Mesenchymal stem cell (in vitro differentiated cells and primary cell): Measurements from ENCODE around the gene PDE2A.
A peak's percentile ranks its signal among the peaks of the same experiment; 100 is the strongest.

Experiments
- DNase-seq: peaks from one replicate; pipeline ENCODE4 v3.0.0-alpha.2; 2013
- H2AFZ ChIP-seq: one replicate; pipeline ENCODE4 v1.6.1; 2013; ENCODE audit warnings: low read depth, mild to moderate bottlenecking, control low read depth, inconsistent platforms, low read length, moderate library complexity
- H2AK5ac ChIP-seq: 2 replicates; pipeline ENCODE4 v1.6.1; 2013; ENCODE audit warnings: low read length, moderate library complexity, mild to moderate bottlenecking, inconsistent platforms; ENCODE audit not compliant: severe bottlenecking
- H2BK120ac ChIP-seq: one replicate; pipeline ENCODE4 v1.6.1; 2013; ENCODE audit warnings: low read depth, mild to moderate bottlenecking, inconsistent platforms, low read length, moderate library complexity
- H2BK12ac ChIP-seq, 2 experiments: one replicate each; pipeline ENCODE4 v1.6.1; 2013; ENCODE audit warnings: inconsistent platforms in 2 of 2, low read length in 2 of 2, mild to moderate bottlenecking in 2 of 2, moderate library complexity in 2 of 2, control low read depth in 1 of 2
- H2BK15ac ChIP-seq: one replicate; pipeline ENCODE4 v1.6.1; 2013; ENCODE audit warnings: mild to moderate bottlenecking, low read depth, inconsistent platforms; ENCODE audit not compliant: poor library complexity, severe bottlenecking
- H2BK5ac ChIP-seq: 2 replicates; pipeline ENCODE4 v1.6.1; 2013; ENCODE audit warnings: low read depth, mild to moderate bottlenecking, low read length, control low read depth, inconsistent platforms; ENCODE audit not compliant: poor library complexity, severe bottlenecking
- H3K14ac ChIP-seq, 2 experiments: one replicate each; pipeline ENCODE4 v1.6.1; 2013; ENCODE audit warnings: inconsistent platforms in 2 of 2, low read length in 2 of 2, control low read depth in 1 of 2, mild to moderate bottlenecking in 1 of 2, moderate library complexity in 1 of 2
- H3K18ac ChIP-seq, 2 experiments: one replicate each; pipeline ENCODE4 v1.6.1; 2013; ENCODE audit warnings: inconsistent platforms in 2 of 2, low read length in 2 of 2, control low read depth in 1 of 2, low read depth in 1 of 2, mild to moderate bottlenecking in 1 of 2
- H3K23ac ChIP-seq, 2 experiments: one replicate each; pipeline ENCODE4 v1.6.1; 2013; ENCODE audit warnings: inconsistent platforms in 2 of 2, low read length in 2 of 2, mild to moderate bottlenecking in 2 of 2, moderate library complexity in 2 of 2, control low read depth in 1 of 2
- H3K27ac ChIP-seq: 2 replicates; pipeline ENCODE4 v1.5.1; 2013; ENCODE audit warnings: mild to moderate bottlenecking, moderate library complexity, low read length, control low read depth, inconsistent platforms; ENCODE audit not compliant: poor library complexity, severe bottlenecking
- H3K27me3 ChIP-seq, 2 experiments: 2 replicates each; pipeline versions ENCODE4 v1.6.1 to v1.7.0; 2013; ENCODE audit warnings: low read length in 2 of 2, mild to moderate bottlenecking in 2 of 2, moderate library complexity in 2 of 2, control low read depth in 1 of 2, inconsistent platforms in 1 of 2; ENCODE audit not compliant: control insufficient read depth in 1 of 2, insufficient read depth in 1 of 2
- H3K36me3 ChIP-seq, 2 experiments: 2 replicates each; pipeline versions ENCODE4 v1.6.1 to v1.7.0; 2013; ENCODE audit warnings: low read length in 2 of 2, control low read depth in 1 of 2, inconsistent platforms in 1 of 2, low read depth in 1 of 2, mild to moderate bottlenecking in 1 of 2; ENCODE audit not compliant: insufficient read depth in 2 of 2, control insufficient read depth in 1 of 2
- H3K4ac ChIP-seq, 2 experiments: one replicate each; pipeline ENCODE4 v1.6.1; 2013; ENCODE audit warnings: inconsistent platforms in 2 of 2, low read length in 2 of 2, mild to moderate bottlenecking in 2 of 2, moderate library complexity in 2 of 2, control low read depth in 1 of 2, low read depth in 1 of 2
- H3K4me1 ChIP-seq: 2 replicates; pipeline ENCODE4 v1.6.1; 2013; ENCODE audit warnings: low read depth, low read length, control low read depth; ENCODE audit not compliant: control insufficient read depth, insufficient read depth
- H3K4me2 ChIP-seq: 2 replicates; pipeline ENCODE4 v1.6.1; 2013; ENCODE audit warnings: low read length, mild to moderate bottlenecking, inconsistent platforms; ENCODE audit not compliant: poor library complexity, severe bottlenecking
- H3K4me3 ChIP-seq, 2 experiments: 2 replicates each; pipeline versions ENCODE4 v1.5.1 to v1.7.0; 2013; ENCODE audit warnings: low read length in 2 of 2, mild to moderate bottlenecking in 2 of 2, control low read depth in 1 of 2, low read depth in 1 of 2; ENCODE audit not compliant: insufficient read depth in 1 of 2
- H3K79me1 ChIP-seq: replicated peaks from 2 replicates; pipeline ENCODE4 v1.6.1; 2013; ENCODE audit warnings: mild to moderate bottlenecking, control low read depth, low read length, inconsistent platforms; ENCODE audit not compliant: poor library complexity, severe bottlenecking
- H3K9ac ChIP-seq: 2 replicates; pipeline ENCODE4 v1.7.0; 2013; ENCODE audit warnings: mild to moderate bottlenecking, low read length, moderate library complexity
- H3K9me3 ChIP-seq: 2 replicates; pipeline ENCODE4 v1.7.0; 2013; ENCODE audit warnings: mild to moderate bottlenecking, low read length; ENCODE audit not compliant: control insufficient read depth
- H4K8ac ChIP-seq: one replicate; pipeline ENCODE4 v1.6.1; 2013; ENCODE audit warnings: inconsistent platforms, mild to moderate bottlenecking, low read length, moderate library complexity
- H4K91ac ChIP-seq: one replicate; pipeline ENCODE4 v1.6.1; 2013; ENCODE audit warnings: mild to moderate bottlenecking, low read length, inconsistent platforms
- WGBS: methylation state at CpG from one replicate; pipeline ENCODE4 v1.1.7; 2013; ENCODE audit warnings: mixed read lengths; 5-methylcytosine and 5-hydroxymethylcytosine counted together

The PDE2A gene

DNA sequence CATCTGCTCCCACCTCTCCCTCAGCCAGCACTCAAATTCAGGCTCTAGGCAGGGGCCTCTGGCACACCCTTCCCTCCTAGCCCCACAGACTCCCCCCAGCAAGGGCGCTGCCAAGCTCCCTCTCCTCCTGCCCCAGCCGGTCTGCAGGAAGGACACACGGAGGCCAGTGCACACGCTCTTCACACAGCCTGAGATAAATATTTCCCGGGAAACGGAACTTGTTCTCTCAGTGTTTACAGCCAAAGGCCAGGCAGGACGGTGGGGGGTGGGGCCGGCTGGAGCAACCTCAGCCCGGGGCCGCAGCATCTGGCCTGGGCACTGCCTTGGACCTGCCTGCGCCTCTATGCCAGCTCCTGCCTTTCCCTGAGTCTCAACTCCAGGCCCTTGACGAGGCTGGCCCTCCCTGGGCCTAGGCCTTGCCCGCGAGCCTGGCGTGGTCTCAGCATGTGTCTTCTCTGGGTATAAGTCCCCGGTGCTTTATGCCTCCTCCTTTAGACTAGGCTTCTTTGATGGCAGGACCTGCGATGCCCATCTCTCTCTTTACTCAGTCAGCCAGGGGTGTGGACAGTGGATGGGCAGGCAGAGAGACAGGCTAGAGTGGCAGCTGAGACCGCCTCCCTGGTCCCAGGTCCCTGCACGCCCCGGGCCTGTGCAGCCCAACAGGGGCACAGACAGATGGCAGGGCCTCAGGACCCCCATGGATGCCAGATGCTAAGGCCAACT is 48.4 kb downstream of the PDE2A start:
- Histone ChIP-seq H2AFZ (peak overlapping the region; percentile 55), H3K36me3 (no peaks in the 10 kb centered on the region), H3K4me3 (no peak overlapping the region), H3K4me1 (peaks cover 6% of the 10 kb centered on the region), H2BK12ac (peak overlapping the region; percentile 97), H3K27ac (no peak overlapping the region), H3K18ac (peak overlapping the region; percentile 97 to 98), H2AK5ac (no peak overlapping the region), H3K4me2 (no peak overlapping the region), H2BK5ac (no peak overlapping the region), H3K14ac (peak overlapping the region in 1 of 2 experiments; percentile 30), H2BK15ac (peak overlapping the region; percentile 67), H3K79me1 (no peaks in the 10 kb centered on the region), H3K9ac (no peak overlapping the region), H3K9me3 (no peaks in the 10 kb centered on the region), H4K91ac (peak overlapping the region; percentile 97), H3K27me3 (peaks cover 51 to 80% of the 10 kb centered on the region in 2 experiments), H2BK120ac (peak overlapping the region; percentile 96), H3K4ac (peak overlapping the region; percentile 69 to 90), H3K23ac (no peak overlapping the region), H4K8ac (peak overlapping the region; percentile 97)
- peak; percentile 79 for DNase-seq
- 39% methylated on average over 20 of the region's 20 CpGs for WGBS

DNA sequence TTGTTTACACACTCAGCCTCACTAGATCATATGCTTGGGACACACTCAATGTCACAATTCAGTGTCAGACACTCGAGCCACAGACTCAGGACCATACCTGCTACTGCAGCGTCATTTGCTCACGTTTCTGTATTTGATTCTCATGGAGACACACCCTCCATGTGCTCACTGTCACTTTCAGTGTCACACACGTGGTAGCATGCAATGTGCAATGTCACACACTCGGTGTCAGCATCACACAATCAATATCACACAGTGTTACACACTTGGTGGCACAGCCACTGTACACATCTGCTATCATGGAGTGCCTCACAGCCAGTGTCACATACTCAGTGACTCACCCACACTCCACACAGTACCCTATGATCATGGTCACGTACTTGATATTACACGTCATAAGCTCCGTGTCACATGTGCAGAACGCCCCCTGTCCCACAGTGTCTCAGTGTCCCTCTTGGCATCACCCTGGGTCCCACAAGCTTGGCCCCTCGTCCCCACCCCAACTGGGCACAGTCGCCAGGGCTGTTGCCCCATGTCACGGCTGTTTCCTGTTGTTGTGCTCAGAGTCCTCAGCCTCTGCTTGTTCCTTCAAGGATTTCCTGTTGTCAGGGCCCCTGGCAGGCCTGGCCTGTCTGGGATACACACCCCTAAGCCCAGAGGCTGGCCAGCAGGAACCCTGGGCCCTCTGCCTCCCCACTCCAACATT is 49.6 kb downstream of the PDE2A start:
- Histone ChIP-seq H3K9me3 (no peaks in the 10 kb centered on the region), H2BK120ac (peak overlapping the region; percentile 44), H3K4me2 (no peak overlapping the region), H2BK5ac (no peak overlapping the region), H3K27ac (no peak overlapping the region), H3K23ac (no peak overlapping the region), H2AFZ (no peak overlapping the region), H3K9ac (no peak overlapping the region), H3K4ac (peak overlapping the region; percentile 32 to 71), H3K18ac (peak overlapping the region; percentile 92 to 98), H2BK12ac (peak overlapping the region; percentile 29 to 92), H3K79me1 (no peaks in the 10 kb centered on the region), H3K27me3 (peaks cover 60 to 75% of the 10 kb centered on the region in 2 experiments), H2BK15ac (peak overlapping the region; percentile 85), H3K4me1 (peaks cover 6% of the 10 kb centered on the region), H4K91ac (peak overlapping the region; percentile 95), H3K36me3 (no peaks in the 10 kb centered on the region), H2AK5ac (no peak overlapping the region), H3K4me3 (no peak overlapping the region), H4K8ac (peak overlapping the region; percentile 77), H3K14ac (peak overlapping the region in 1 of 2 experiments; percentile 94)
- peak; percentile 42 for DNase-seq
- 83% methylated on average over 12 of the region's 12 CpGs for WGBS

DNA sequence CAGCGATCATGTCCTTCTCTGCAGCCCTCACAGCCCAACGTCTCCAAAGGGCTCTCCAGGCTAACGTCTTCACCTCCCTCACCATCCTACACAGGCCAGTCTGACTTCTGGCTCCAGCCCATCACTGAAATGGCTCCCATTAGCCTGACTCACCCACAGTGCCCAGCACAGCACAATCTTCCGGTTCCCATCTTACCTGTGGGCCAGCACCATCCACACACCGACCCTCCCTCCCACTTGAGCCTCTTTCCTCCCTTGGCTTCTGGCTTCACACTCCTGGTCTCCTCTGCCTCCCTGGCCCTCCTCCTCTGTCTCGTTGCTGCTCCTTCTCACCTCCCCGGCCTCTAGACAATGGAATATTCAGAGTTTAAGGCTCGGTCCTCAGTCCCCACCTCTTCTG is 51.2 kb downstream of the PDE2A start:
- H3K9ac ChIP-seq = no peak overlapping the region
- H2BK5ac ChIP-seq = no peak overlapping the region
- peaks cover 66 to 78% of the 10 kb centered on the region in 2 experiments for H3K27me3 ChIP-seq
- H3K36me3 ChIP-seq = no peaks in the 10 kb centered on the region
- H4K91ac ChIP-seq = peak overlapping the region; percentile 18
- H3K4me1 ChIP-seq = peaks cover 5% of the 10 kb centered on the region
- peak overlapping the region in 1 of 2 experiments; percentile 66 for H3K14ac ChIP-seq
- H2AFZ ChIP-seq = no peak overlapping the region
- H3K4ac ChIP-seq = no peak overlapping the region
- H3K4me3 ChIP-seq = no peak overlapping the region
- 83% methylated on average over 8 of the region's 8 CpGs for WGBS
- H3K4me2 ChIP-seq = no peak overlapping the region
- peak overlapping the region; percentile 4 for H2BK15ac ChIP-seq
- peak overlapping the region in 1 of 2 experiments; percentile 33 for H2BK12ac ChIP-seq
- H2BK120ac ChIP-seq = no peak overlapping the region
- no peak overlapping the region for H4K8ac ChIP-seq
- no peak overlapping the region for H2AK5ac ChIP-seq
- H3K79me1 ChIP-seq = no peaks in the 10 kb centered on the region
- no peak for DNase-seq
- H3K9me3 ChIP-seq = no peaks in the 10 kb centered on the region
- no peak overlapping the region for H3K18ac ChIP-seq
- no peak overlapping the region for H3K23ac ChIP-seq
- no peak overlapping the region for H3K27ac ChIP-seq

DNA sequence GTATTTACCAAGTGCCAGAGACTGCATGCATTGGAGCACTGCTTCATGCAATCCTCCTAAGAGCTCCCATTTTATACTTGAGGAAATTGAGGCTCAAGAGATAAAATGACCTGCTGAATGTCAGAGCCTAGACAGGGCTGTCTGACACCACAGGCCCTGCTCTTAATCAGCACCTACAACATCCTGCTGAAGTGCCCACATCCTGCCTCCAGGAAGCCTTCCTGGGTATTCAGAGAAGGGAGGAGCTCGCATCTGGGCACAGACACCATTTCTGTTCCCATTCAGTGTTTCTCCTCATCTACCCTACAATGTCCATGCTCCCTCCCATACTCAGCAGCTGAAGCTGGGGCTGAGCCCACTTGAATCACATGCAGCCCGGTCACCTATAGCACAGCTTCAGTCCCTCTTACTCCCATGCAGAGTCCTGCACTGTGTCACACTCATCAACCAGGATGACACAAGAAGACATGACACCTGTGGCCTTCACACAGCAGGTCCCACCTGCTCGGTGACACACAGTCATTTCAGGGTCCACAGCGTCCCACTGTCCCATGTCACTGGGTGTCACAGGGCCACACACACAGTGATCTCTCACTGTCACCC is 53.1 kb downstream of the PDE2A start:
- Histone ChIP-seq H2AFZ (no peak overlapping the region), H3K14ac (peak overlapping the region in 1 of 2 experiments; percentile 76), H2BK15ac (no peak overlapping the region), H2BK120ac (no peak overlapping the region), H3K9ac (no peak overlapping the region), H2BK5ac (no peak overlapping the region), H3K27ac (no peak overlapping the region), H3K4me1 (peaks cover 5% of the 10 kb centered on the region), H3K18ac (peak overlapping the region in 1 of 2 experiments; percentile 4), H2AK5ac (no peak overlapping the region), H3K4ac (no peak overlapping the region), H3K23ac (no peak overlapping the region), H2BK12ac (peak overlapping the region in 1 of 2 experiments; percentile 47), H3K36me3 (no peaks in the 10 kb centered on the region), H4K8ac (no peak overlapping the region), H3K27me3 (peaks cover 74 to 84% of the 10 kb centered on the region in 2 experiments), H4K91ac (no peak overlapping the region), H3K4me2 (no peak overlapping the region), H3K79me1 (no peaks in the 10 kb centered on the region), H3K9me3 (no peaks in the 10 kb centered on the region), H3K4me3 (no peak overlapping the region)
- WGBS = 67% methylated on average over 4 of the region's 4 CpGs
- DNase-seq = no peak
